Muscle of leg (tissue), 11 donors: Measurements from ENCODE around the gene CYP27A1. TPM values are rescaled to one million over a fixed set of nuclear protein-coding genes. Genes with fewer than 3 reads are reported as not detected.
"Not testable (repeated sequence)": the region's sequence is repeated elsewhere in the genome, so short reads cannot be mapped to it uniquely, and the experiment has no call there.

Experiments
- DNase-seq: peaks from one replicate; pipeline ENCODE4 v3.0.0; 2013
- H3K27ac ChIP-seq: one replicate; pipeline ENCODE4 v1.5.1; 2013; ENCODE audit warnings: mild to moderate bottlenecking, low read length, control low read depth
- H3K27me3 ChIP-seq: one replicate; pipeline ENCODE4 v1.6.1; 2013; ENCODE audit warnings: low read length; ENCODE audit not compliant: control insufficient read depth, insufficient read depth
- H3K36me3 ChIP-seq: one replicate; pipeline ENCODE4 v1.6.1; 2013; ENCODE audit warnings: low read length; ENCODE audit not compliant: control insufficient read depth, insufficient read depth
- H3K4me1 ChIP-seq: one replicate; pipeline ENCODE4 v1.6.1; 2013; ENCODE audit warnings: low read length; ENCODE audit not compliant: control insufficient read depth, insufficient read depth
- H3K4me3 ChIP-seq: one replicate; pipeline ENCODE4 v1.5.1; 2013; ENCODE audit warnings: low read length, control low read depth
- H3K9me3 ChIP-seq: replicated peaks from 2 replicates; pipeline ENCODE4 v1.6.1; 2013; ENCODE audit warnings: low read depth, low read length; ENCODE audit not compliant: control insufficient read depth
- WGBS: methylation state at CpG from one replicate; pipeline ENCODE4 v1.1.5; 2013; ENCODE audit warnings: missing lambda C conversion rate; ENCODE audit not compliant: insufficient coverage; 5-methylcytosine and 5-hydroxymethylcytosine counted together
- polyA plus RNA-seq, 8 donors: library from polyadenylated mRNA; unstranded; fragments of 120-200 nt; gene quantifications; one replicate each; pipeline versions ENCODE4 v1.2.1 to v1.2.3, GENCODE V29; 2013; ENCODE audit warnings: inconsistent platforms in 1 of 8, low replicate concordance in 1 of 8; ENCODE audit not compliant: insufficient read length in 8 of 8, insufficient read depth in 1 of 8
- total RNA-seq: library from RNA; stranded (reverse); fragments of 120-200 nt; gene quantifications from one replicate; pipeline ENCODE4 v1.2.4, GENCODE V29; 2013

The CYP27A1 gene
- total and polyA plus RNA-seq, 9 donors = 11.8 to 26.8 (median 19.3) TPM

- no peaks in the 10 kb centered on the region for H3K9me3 ChIP-seq
- H3K36me3 ChIP-seq = no peaks in the 10 kb centered on the region
- 94% methylated on average over 2 of the region's 2 CpGs for WGBS
- H3K27ac ChIP-seq = no peak overlapping the region
- H3K27me3 ChIP-seq = no peaks in the 10 kb centered on the region
- no peak overlapping the region for H3K4me3 ChIP-seq
- H3K4me1 ChIP-seq = no peaks in the 10 kb centered on the region
- DNase-seq = no peak
Measured at GRCh38 chr2:218761795-218762194, 20.2 kb upstream of the CYP27A1 start.

GRCh38 chr2:218772759-218773158 is 9.2 kb upstream of the CYP27A1 start:
- not testable (repeated sequence) for H3K4me1 ChIP-seq, H3K9me3 ChIP-seq, H3K27ac ChIP-seq, H3K36me3 ChIP-seq, DNase-seq, H3K4me3 ChIP-seq, H3K27me3 ChIP-seq
- WGBS = 88% methylated on average over 4 of the region's 5 CpGs

- no peaks in the 10 kb centered on the region for H3K9me3 ChIP-seq
- no CpG with 5 or more reads among the region's 2 CpGs for WGBS
- no peak overlapping the region for H3K27ac ChIP-seq
- DNase-seq = no peak
- no peak overlapping the region for H3K4me3 ChIP-seq
- no peaks in the 10 kb centered on the region for H3K27me3 ChIP-seq
- no peaks in the 10 kb centered on the region for H3K36me3 ChIP-seq
- no peaks in the 10 kb centered on the region for H3K4me1 ChIP-seq
Measured at GRCh38 chr2:218773881-218774280, 8.1 kb upstream of the CYP27A1 start.

GRCh38 chr2:218776488-218776887 is 5.5 kb upstream of the CYP27A1 start:
- Histone ChIP-seq H3K4me1 (peaks cover 6% of the 10 kb centered on the region), H3K9me3 (no peaks in the 10 kb centered on the region), H3K4me3 (no peak overlapping the region), H3K27me3 (no peaks in the 10 kb centered on the region), H3K27ac (no peak overlapping the region), H3K36me3 (no peaks in the 10 kb centered on the region)
- WGBS = no CpG with 5 or more reads among the region's 1 CpG
- no peak for DNase-seq

GRCh38 chr2:218777276-218777990 is 4.5 kb upstream of the CYP27A1 start:
- DNase-seq = no peak
- Histone ChIP-seq H3K4me3 (no peak overlapping the region), H3K27me3 (no peaks in the 10 kb centered on the region), H3K9me3 (no peaks in the 10 kb centered on the region), H3K27ac (no peak overlapping the region), H3K36me3 (no peaks in the 10 kb centered on the region), H3K4me1 (peaks cover 9% of the 10 kb centered on the region)
- 94% methylated on average over 6 of the region's 9 CpGs for WGBS

- Histone ChIP-seq H3K36me3 (no peaks in the 10 kb centered on the region), H3K27me3 (no peaks in the 10 kb centered on the region), H3K4me3 (no peak overlapping the region), H3K9me3 (no peaks in the 10 kb centered on the region), H3K27ac (no peak overlapping the region), H3K4me1 (peaks cover 17% of the 10 kb centered on the region)
- WGBS = no CpG with 5 or more reads among the region's 2 CpGs
- no peak for DNase-seq
Measured at GRCh38 chr2:218780046-218780445, 1.9 kb upstream of the CYP27A1 start.

- peak; percentile 45 for DNase-seq
- no CpG with 5 or more reads among the region's 15 CpGs for WGBS
- Histone ChIP-seq H3K27ac (peak overlapping the region; percentile 92), H3K9me3 (no peaks in the 10 kb centered on the region), H3K4me3 (peak overlapping the region; percentile 75), H3K27me3 (no peaks in the 10 kb centered on the region), H3K36me3 (no peaks in the 10 kb centered on the region), H3K4me1 (peaks cover 17% of the 10 kb centered on the region)
Measured at GRCh38 chr2:218780851-218781690, 876 bp upstream of the CYP27A1 start.

- Histone ChIP-seq H3K36me3 (no peaks in the 10 kb centered on the region), H3K9me3 (no peaks in the 10 kb centered on the region), H3K4me3 (peak overlapping the region; percentile 75), H3K27me3 (no peaks in the 10 kb centered on the region), H3K4me1 (peaks cover 17% of the 10 kb centered on the region), H3K27ac (peak overlapping the region; percentile 92)
- WGBS = 7% methylated on average over 4 of the region's 6 CpGs
- DNase-seq = peak; percentile 30
Measured at GRCh38 chr2:218782528-218782844, 539 bp downstream of the CYP27A1 start.

- H3K27ac ChIP-seq = no peak overlapping the region
Measured at GRCh38 chr2:218783688-218784087, 1.7 kb downstream of the CYP27A1 start.

DNA sequence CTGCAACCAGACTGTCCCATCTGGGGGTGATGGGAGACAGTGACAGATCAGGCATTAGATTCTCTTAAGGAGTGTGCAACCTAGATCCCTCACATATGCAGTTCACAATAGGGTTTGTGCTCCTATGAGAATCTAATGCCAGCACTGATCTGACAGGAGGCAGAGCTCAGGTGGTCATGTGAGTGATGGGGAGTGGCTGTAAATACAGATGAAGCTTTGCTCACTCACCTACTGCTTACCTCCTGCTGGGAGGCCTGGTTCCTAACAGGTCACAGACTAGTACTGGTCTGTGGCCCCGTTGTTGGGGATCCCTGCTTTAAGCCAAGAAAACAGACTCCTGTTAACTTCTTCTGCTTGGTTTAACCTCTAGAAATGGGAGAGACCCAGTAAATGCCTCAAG is 3.2 kb downstream of the CYP27A1 start:
- H3K27me3 ChIP-seq = no peaks in the 10 kb centered on the region
- peaks cover 6% of the 10 kb centered on the region for H3K36me3 ChIP-seq
- H3K27ac ChIP-seq = no peak overlapping the region
- peaks cover 17% of the 10 kb centered on the region for H3K4me1 ChIP-seq
- no peak overlapping the region for H3K4me3 ChIP-seq
- peaks cover 7% of the 10 kb centered on the region for H3K9me3 ChIP-seq
- WGBS = no CpG with 5 or more reads among the region's 1 CpG
- no peak for DNase-seq

More at GRCh38 chr2:218783688-218784087, 1.7 kb downstream of the CYP27A1 start:
- Histone ChIP-seq H3K27me3 (no peaks in the 10 kb centered on the region), H3K4me3 (no peak overlapping the region), H3K9me3 (peaks cover 7% of the 10 kb centered on the region), H3K4me1 (peaks cover 17% of the 10 kb centered on the region), H3K36me3 (peaks cover 6% of the 10 kb centered on the region)
- no peak for DNase-seq
- 88% methylated on average over 4 of the region's 4 CpGs for WGBS
